Activated CD4-positive, alpha-beta T cell treated with anti-CD3 and anti-CD28 coated beads for 36 hours (primary cell): ENCODE measurements around the gene TMBIM4. TPM values are rescaled to one million over a fixed set of nuclear protein-coding genes. Genes with fewer than 3 reads are reported as not detected.

Experiments
- ATAC-seq: fragments of 200-7000 bp; cut with Tn5 transposase; one replicate; pipeline ENCODE4 v1.10.0; 2021; ENCODE audit warnings: mild to moderate bottlenecking, moderate library complexity
- CTCF ChIA-PET: fragments of 350-600 bp; sonication (Branson Sonifier 250); formaldehyde crosslinking; loops from one replicate; lab custom pipeline; 2021; ENCODE audit warnings: antibody characterized with exemption; lab: Charles Lee
- POLR2A ChIA-PET: fragments of 350-600 bp; sonication (Branson Sonifier 250); formaldehyde crosslinking; loops from one replicate; lab custom pipeline; 2021; ENCODE audit warnings: antibody characterized with exemption, inconsistent platforms; lab: Charles Lee
- DNase-seq: peaks from one replicate; pipeline ENCODE4 v3.0.0-alpha.2; 2020
- H3K27ac Mint-ChIP-seq: one replicate; pipeline ENCODE4 v1.8.0; 2021; ENCODE audit warnings: mixed read lengths
- H3K27me3 Mint-ChIP-seq: one replicate; pipeline ENCODE4 v1.8.0; 2021; ENCODE audit warnings: mixed read lengths
- H3K36me3 Mint-ChIP-seq: one replicate; pipeline ENCODE4 v1.8.0; 2021; ENCODE audit warnings: low read depth, mixed read lengths
- H3K4me1 Mint-ChIP-seq: one replicate; pipeline ENCODE4 v1.8.0; 2021; ENCODE audit warnings: mixed read lengths
- H3K4me3 Mint-ChIP-seq: one replicate; pipeline ENCODE4 v1.8.0; 2021; ENCODE audit warnings: mild to moderate bottlenecking, moderate library complexity, mixed read lengths
- H3K9me3 Mint-ChIP-seq: one replicate; pipeline ENCODE4 v1.8.0; 2021; ENCODE audit warnings: low read depth, mixed read lengths
- intact Hi-C, 2 experiments: fragments of 100-400 bp; cut with DNase I in 1 of 2; cut with micrococcal nuclease in 1 of 2; formaldehyde crosslinking; loops; one replicate each; pipeline versions ENCODE4 v1.14.2 to v1.15.1; 2022 to 2024; cut with DNase I, micrococcal nuclease
- total RNA-seq, 2 experiments: library from RNA; stranded (reverse); gene quantifications; one replicate each; pipeline ENCODE4 v1.2.3, GENCODE V29; 2021

The TMBIM4 gene
- total RNA-seq, 2 experiments from 2014 or later, result 41.4 to 44.6 TPM

DNA sequence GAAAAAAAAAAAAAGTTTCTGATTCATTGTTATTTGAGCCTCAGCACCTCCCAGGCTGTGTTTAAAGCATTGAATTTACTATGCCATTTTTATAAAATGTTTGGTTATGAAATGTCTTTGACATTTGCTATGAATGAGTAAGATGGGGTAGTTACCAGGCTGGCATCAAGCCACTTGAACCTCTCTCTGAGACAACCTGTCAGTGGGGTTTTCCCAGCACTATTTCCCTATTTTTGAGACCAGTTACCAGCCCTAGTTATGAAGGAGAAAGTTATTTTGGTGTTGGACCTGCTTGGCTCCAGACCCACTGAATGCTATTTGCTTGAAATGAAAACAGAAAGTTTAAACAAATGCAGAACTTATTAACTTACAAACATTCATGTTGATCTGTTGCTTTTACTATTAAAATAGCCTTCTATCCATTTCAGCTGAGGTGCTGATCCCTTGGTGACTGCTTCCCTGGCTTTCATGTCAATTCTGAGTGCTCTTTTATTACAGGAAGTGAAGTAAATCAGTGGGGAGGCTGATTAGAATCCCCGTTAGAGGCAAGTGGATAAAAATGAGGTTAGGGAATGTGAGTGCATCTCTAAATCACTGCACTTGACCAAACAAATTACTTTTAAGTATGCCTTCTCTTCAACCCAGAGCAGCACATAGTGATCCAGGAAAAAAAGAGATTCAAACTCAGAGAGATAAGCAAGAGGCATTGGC is 77.1 kb downstream of the TMBIM4 start:
- H3K4me3 Mint-ChIP-seq, result no peak overlapping the region
- H3K36me3 Mint-ChIP-seq, result no peaks in the 10 kb centered on the region
- H3K4me1 Mint-ChIP-seq, result no peaks in the 10 kb centered on the region
- POLR2A ChIA-PET, result no interaction called here
- no peak for ATAC-seq
- no peaks in the 10 kb centered on the region for H3K9me3 Mint-ChIP-seq
- H3K27me3 Mint-ChIP-seq, result peaks cover 11% of the 10 kb centered on the region
- peak; percentile 17 for DNase-seq
- no peak overlapping the region for H3K27ac Mint-ChIP-seq
- CTCF ChIA-PET, result no interaction called here
- intact Hi-C loops, result no loop called here

GRCh38 chr12:66090157-66090556 is 79.6 kb downstream of the TMBIM4 start:
- ATAC-seq (no peak), DNase-seq (no peak)
- H3K9me3 Mint-ChIP-seq, result no peaks in the 10 kb centered on the region
- ChIA-PET CTCF (interaction anchor here (0.7 to 1.8 kb wide), 6 partner anchors 10 to 1199 kb away, joined by 3 to 6 read pairs (median 4); no protein-coding TSS in a partner anchor), POLR2A (no interaction called here)
- H3K27me3 Mint-ChIP-seq, result peaks cover 17% of the 10 kb centered on the region
- H3K36me3 Mint-ChIP-seq, result no peaks in the 10 kb centered on the region
- no peak overlapping the region for H3K4me3 Mint-ChIP-seq
- H3K4me1 Mint-ChIP-seq, result no peaks in the 10 kb centered on the region
- H3K27ac Mint-ChIP-seq, result no peak overlapping the region
- intact Hi-C loops, result no loop called here

DNA sequence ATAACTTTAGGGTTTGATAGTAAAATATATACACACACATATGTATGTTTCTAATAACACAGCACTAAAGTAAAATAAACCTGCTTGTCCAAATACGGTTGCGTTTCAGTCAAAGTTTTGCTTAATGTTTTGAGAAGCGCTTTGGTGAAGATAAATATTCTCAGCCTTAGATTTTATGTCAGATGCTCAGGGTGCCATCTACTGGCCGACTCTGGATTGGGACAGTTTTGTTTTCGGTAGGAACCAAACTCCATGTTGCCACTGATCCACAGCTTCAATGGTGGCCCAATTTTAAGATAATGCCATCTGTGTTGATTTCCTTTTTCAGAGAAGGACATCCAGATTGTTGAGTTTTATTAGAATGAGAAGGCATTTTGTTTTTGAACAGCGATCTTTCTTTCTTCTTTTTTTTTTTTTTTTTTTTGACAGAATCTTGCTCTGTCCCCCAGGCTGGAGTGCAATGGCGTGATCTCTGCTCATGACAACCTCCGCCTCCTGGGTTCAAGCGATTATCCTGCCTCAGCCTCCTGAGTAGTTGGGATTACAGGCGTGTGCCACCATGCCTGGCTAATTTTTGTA is 82.3 kb downstream of the TMBIM4 start:
- Mint-ChIP-seq H3K36me3 (no peaks in the 10 kb centered on the region), H3K27me3 (peaks cover 15% of the 10 kb centered on the region), H3K4me3 (no peak overlapping the region), H3K27ac (no peak overlapping the region), H3K9me3 (peaks cover 5% of the 10 kb centered on the region), H3K4me1 (no peaks in the 10 kb centered on the region)
- peak; percentile 60 for ATAC-seq
- ChIA-PET CTCF (interaction anchor here (0.6 to 1.2 kb wide), 6 partner anchors 10 to 1176 kb away, joined by 3 to 5 read pairs (median 3); no protein-coding TSS in a partner anchor), POLR2A (no interaction called here)
- DNase-seq, result peak; percentile 76
- intact Hi-C loops, result loop anchor here (1.0 to 5.0 kb wide), 7 partner anchors 20 to 1195 kb away; no protein-coding TSS in a partner anchor

DNA sequence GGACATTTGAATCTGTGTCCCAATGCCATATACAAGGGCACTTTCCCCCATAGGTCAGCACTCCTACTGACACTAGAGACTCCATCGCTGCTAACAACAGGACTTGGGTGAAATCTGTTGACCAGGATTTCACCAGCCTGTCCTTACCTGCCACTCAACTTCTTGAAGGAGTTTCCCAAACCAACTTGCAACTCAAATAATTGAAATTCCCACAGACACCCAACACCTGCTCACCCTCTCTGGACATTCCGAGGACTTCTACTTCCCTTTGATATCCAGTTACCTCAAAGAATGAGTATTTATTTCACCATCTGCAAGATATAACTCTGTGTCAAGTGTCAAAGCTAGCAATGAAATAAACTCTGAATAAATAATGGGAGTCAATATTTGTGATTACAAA is 83.8 kb downstream of the TMBIM4 start:
- H3K4me3 Mint-ChIP-seq, result no peak overlapping the region
- DNase-seq (no peak), ATAC-seq (no peak)
- H3K36me3 Mint-ChIP-seq, result no peaks in the 10 kb centered on the region
- no peak overlapping the region for H3K27ac Mint-ChIP-seq
- peaks cover 15% of the 10 kb centered on the region for H3K27me3 Mint-ChIP-seq
- ChIA-PET POLR2A (no interaction called here), CTCF (interaction anchor here (0.6 to 1.3 kb wide), 3 partner anchors 19 to 529 kb away, joined by 3 read pairs; no protein-coding TSS in a partner anchor)
- intact Hi-C loops, result loop anchor here (2.0 to 5.0 kb wide), 4 partner anchors 99 to 1194 kb away; no protein-coding TSS in a partner anchor
- peaks cover 5% of the 10 kb centered on the region for H3K9me3 Mint-ChIP-seq
- H3K4me1 Mint-ChIP-seq, result no peaks in the 10 kb centered on the region

Other genes starting within 250 kb of the TMBIM4 start
- 10 to 100 TPM; 33.1 to 36.5 TPM for gene LLPH, start 39.2 kb downstream of the TMBIM4 start, total RNA-seq
- gene IRAK3, start 19.2 kb upstream of the TMBIM4 start, total RNA-seq, result 1 to 10 TPM in 1 of 2 experiments, under 1 TPM in 1; 0.82 to 1.1 TPM
- gene HELB, start 132.5 kb upstream of the TMBIM4 start, total RNA-seq, result 10 to 100 TPM; 21.0 to 23.6 TPM